IMR-90 (cell line): ENCODE data around the gene POFUT2.

Experiments
- BHLHE40 ChIP-seq: fragments of 150-350 bp; IDR thresholded peaks from 2 replicates; pipeline ENCODE4 v1.6.1; 2016; ENCODE audit warnings: mild to moderate bottlenecking, low read depth, low read length
- CEBPB ChIP-seq: IDR thresholded peaks from 2 replicates; pipeline ENCODE4 v1.6.1; 2012; ENCODE audit warnings: low read depth, low read length, improper control_type of control experiment
- CHD1 ChIP-seq: IDR thresholded peaks from 2 replicates; pipeline ENCODE4 v1.6.1; 2012; ENCODE audit warnings: low read depth, low read length, improper control_type of control experiment
- MAFK ChIP-seq: IDR thresholded peaks from 2 replicates; pipeline ENCODE4 v1.6.1; 2012; ENCODE audit warnings: low read depth, low read length, improper control_type of control experiment
- POLR2A ChIP-seq: IDR thresholded peaks from 2 replicates; pipeline ENCODE4 v1.6.1; 2012; ENCODE audit warnings: mild to moderate bottlenecking, low read depth, low read length
- RCOR1 ChIP-seq: IDR thresholded peaks from 2 replicates; pipeline ENCODE4 v1.6.1; 2012; ENCODE audit warnings: mild to moderate bottlenecking, low read length, improper control_type of control experiment; ENCODE audit not compliant: insufficient replicate concordance
- SMC3 ChIP-seq: fragments of 150-350 bp; IDR thresholded peaks from 2 replicates; pipeline ENCODE4 v1.6.1; 2016; ENCODE audit warnings: low read depth, mild to moderate bottlenecking, antibody characterized with exemption, low read length, moderate library complexity
- TF ChIP-seq, protein P1 (sequence below): conservative IDR thresholded peaks from 2 replicates; pipeline ENCODE4 v1.5.1; 2012; ENCODE audit warnings: mild to moderate bottlenecking, low read depth, low read length, improper control_type of control experiment
- TF ChIP-seq, protein P2 (sequence below): fragments of 150-350 bp; IDR thresholded peaks from 2 replicates; pipeline ENCODE4 v1.6.1; 2016; ENCODE audit warnings: low read depth, mild to moderate bottlenecking, low read length, moderate library complexity, borderline replicate concordance

DNA sequence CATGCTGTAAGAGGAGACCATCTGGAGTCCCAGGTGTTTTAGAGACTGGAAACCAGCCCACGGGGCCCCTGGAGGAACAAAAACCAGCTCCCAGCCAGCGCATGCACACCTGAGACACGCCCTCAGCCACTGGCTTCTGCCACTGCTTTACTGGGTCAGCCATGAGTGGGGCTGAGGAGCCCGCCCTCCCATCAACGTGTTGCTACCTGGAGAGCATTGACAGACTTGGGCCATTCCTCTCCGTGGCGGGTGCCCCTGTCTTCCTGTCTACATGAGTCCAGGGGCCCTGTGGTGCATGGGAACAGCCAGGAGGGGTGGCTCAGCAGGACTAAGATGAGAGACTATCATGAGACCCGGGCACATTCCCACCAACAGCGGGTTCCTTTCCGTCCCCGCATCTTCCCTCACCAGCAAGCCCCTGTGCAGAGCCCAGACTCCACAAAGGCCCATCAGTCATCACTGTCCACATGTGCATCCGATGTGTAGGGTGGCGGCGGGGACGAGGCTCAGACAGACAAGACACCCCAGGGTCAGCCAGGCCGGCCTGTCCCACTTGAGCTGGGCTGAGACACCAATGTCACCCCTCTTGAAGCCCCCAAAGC is 45.4 kb upstream of the POFUT2 start:
- TF ChIP-seq POLR2A: no peak
- no peak for TF ChIP-seq CEBPB
- TF ChIP-seq BHLHE40: no peak
- TF ChIP-seq, protein P1, sequence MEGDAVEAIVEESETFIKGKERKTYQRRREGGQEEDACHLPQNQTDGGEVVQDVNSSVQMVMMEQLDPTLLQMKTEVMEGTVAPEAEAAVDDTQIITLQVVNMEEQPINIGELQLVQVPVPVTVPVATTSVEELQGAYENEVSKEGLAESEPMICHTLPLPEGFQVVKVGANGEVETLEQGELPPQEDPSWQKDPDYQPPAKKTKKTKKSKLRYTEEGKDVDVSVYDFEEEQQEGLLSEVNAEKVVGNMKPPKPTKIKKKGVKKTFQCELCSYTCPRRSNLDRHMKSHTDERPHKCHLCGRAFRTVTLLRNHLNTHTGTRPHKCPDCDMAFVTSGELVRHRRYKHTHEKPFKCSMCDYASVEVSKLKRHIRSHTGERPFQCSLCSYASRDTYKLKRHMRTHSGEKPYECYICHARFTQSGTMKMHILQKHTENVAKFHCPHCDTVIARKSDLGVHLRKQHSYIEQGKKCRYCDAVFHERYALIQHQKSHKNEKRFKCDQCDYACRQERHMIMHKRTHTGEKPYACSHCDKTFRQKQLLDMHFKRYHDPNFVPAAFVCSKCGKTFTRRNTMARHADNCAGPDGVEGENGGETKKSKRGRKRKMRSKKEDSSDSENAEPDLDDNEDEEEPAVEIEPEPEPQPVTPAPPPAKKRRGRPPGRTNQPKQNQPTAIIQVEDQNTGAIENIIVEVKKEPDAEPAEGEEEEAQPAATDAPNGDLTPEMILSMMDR: no peak
- TF ChIP-seq, protein P2, sequence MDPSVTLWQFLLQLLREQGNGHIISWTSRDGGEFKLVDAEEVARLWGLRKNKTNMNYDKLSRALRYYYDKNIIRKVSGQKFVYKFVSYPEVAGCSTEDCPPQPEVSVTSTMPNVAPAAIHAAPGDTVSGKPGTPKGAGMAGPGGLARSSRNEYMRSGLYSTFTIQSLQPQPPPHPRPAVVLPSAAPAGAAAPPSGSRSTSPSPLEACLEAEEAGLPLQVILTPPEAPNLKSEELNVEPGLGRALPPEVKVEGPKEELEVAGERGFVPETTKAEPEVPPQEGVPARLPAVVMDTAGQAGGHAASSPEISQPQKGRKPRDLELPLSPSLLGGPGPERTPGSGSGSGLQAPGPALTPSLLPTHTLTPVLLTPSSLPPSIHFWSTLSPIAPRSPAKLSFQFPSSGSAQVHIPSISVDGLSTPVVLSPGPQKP: no peak
- TF ChIP-seq SMC3: no peak
- no peak for TF ChIP-seq RCOR1
- no peak for TF ChIP-seq CHD1
- no peak for TF ChIP-seq MAFK
